Embryonic facial prominence (tissue), 1 donor: ENCODE data around the gene NTRK2.

Experiments used
- DNase-seq: peaks from one replicate; pipeline ENCODE4 v3.0.0-alpha.2; 2016; ENCODE audit errors: extremely low spot score

Gene NTRK2

DNA sequence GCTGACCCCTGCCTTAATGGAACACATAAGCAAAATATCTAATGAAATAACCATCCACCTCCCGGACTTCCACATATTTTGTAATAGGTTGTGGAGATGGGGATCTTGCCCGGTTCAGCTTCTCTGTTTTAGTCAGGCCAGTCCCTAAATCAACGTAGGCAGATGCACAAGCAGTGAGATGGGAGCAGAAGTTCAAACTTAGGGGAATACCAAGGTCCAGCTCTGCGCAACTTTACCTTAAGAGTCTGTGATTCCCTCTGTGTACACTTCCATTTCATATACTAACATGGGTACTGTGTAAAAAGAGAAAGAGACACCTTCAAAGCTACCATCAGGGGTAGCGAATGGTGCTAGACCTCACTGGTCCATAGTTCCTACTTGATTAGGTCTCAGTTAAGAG lies 110.9 kb downstream of the NTRK2 start:
- DNase-seq: no peak

DNA sequence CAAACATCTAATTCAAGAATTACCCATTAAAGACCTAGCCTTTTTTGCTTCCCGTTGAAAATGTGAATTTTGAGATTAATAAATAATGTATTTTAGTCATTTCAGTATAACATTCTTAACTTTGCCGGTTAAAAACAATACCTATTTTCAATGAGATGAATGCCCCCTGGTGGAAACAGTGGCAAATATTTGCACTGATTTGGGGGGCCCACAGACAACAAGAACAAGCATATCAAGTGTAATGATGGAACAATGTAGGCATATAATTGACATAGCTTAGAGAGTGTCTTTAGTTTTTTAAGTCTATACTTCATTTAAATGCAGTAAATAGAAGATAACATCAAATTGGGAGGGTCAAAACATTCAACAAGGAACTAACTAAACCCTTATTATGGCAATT lies 111.9 kb downstream of the NTRK2 start:
- no peak for DNase-seq

DNA sequence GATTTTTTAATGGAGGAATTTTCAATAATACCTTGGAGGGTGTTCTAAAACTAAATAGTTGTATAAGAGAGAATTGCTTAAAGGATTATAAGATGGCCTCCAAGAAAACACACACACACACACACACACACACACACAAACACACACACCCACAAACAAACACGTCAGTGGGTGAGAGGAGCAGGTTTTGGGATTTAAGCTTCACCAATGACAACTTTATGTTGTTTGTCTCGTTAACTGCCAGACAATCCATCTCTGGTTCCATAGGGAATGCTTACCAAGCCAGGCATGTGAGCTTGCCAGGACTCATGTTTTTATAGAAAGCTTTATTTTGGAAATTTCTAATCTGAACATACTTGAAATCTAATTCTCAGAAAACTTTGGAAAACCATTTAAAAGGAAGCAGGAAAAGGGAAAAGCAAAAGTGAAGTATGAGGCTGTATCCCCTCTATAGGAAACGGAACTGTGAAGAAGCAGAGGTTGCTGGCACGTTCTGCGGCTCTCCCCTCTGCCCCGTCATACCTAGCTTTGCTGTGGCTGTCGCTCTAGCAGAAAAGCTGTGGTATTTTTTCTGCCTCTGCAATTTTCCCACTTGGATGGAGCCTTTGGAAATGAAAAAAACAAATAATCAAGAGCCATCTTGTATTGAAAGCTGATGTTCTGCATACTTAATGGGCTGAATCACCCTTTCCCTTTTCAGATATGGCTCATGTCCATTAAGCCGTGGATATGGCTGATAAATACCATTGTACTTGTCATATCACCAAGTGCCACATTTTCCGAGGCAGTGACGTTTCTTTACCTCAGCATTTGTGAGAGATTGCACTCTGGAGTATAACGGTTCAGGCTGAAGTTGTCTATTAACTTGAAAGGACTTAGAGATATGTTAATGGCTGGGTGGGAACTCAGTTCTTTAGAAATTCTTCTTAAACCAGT lies 112.7 kb downstream of the NTRK2 start:
- DNase-seq: no peak

DNA sequence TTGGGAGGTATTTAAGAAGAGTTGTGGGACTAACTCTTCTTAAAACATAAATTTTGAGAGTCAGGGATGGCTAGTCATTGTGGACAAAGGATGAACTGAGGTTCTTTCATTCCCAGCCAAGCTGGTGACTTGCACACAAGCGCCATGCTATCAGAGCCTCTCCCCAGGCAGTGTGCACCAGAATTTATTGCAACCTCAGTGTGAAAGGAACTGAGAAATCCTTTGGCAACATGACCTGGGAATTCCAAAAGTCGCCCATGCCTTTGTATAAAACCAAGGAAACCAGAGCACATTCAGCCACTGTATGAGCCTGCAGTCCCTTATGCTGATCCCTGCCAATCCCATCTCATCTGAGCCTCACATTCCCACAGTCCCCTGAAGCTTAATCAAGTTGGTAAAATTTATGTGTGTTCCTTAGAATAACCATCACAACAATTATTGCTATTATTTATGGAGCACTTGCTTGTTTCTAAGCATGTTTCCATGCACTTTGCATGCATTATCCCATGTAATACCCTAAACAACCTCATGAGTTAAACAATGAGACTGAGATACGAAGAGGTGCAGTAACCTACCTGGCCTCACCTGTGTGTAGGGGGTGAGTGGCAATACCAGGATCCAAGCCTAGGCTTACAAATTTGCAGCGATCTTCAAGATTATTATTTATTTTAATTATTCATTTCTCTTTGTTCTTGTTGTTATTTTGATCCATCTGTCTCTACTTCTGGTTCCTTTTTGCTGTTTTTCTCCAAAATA lies 116.4 kb downstream of the NTRK2 start:
- DNase-seq: no peak

DNA sequence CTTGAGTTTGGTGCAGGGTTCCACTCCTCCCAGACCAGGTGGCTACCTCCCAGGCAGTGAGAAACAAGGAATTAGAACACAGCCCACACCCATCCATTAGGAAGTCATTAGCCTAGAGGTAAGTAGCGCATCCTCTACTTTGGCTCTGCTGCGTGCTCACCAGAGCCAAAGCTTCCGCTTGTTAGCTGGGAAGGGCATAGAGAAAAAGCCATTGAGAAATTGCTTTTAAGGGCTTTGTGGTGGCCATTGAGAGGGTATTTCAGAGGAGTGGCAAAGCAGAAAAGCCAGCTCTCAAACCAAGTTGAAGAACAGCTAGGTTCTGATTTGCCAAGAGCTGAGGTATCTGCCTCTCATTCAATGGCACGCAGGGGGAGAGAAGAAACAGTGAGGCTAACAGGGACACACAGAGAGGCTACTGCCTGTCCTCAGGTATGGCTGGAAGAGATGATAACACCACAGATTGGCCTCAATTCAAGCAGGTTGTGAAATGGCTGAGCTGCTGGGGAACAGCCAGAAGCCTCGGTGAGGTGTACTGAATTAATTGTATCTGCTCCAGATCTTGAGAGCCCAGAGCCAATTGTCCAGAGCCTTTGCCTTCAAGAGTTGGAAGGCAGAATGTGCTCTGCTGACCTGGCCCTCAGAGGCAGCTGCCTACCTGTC lies 119.4 kb downstream of the NTRK2 start:
- DNase-seq: no peak

DNA sequence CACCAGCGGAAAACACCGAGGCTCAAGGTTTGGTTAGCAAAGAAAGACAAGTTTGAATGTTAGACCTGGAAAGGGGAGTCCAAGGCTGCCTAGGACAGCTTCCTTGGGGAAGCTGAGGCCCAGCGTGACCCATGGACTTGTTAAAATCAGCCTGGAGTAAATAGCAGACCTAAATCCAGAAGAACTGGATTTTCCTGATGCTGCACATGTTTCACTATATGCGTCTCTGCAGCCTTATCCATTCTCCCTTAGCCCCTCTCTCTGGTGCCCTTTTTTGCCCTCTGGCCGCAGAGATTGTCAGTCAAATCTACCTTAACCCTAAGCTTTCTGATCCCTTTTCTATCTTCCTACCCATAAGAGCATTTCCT lies 119.9 kb downstream of the NTRK2 start:
- no peak for DNase-seq

DNA sequence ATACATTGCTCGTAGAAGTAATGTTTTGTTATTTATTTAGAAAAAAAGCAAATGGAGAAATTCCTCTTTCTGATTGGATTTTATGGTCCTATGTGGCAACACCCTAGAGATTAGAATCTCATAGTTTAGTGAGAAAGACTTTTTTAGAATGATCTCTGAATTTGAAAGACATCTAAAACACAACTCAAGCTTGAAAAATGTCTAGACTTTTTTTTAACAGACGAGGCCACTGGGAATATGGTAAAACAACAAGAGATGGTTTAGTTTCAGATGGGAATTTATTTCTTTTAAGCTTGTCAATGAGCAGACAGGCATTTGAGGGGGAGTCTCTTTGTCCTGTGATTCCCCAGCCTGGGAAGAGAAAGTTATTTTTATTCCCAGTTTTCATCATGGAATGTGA lies 122.1 kb downstream of the NTRK2 start:
- DNase-seq: no peak

DNA sequence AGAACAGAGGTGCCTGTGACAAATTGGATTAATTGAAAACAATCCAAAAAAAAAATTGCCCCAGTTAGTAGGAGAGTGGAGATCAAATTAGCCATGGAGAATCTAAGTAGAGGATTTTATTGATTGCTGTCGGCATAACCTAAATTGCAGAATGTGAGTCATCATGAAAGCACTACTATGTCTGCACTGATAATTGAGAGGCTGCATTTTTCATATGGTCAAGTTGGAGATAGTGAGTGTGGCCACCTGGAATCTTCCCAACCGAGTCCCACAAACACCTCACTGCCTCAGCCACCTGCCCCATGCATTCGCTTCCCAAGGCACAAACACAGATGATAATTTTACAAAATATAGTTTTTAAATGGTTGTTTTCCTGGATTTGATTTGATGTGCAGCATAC lies 123.7 kb downstream of the NTRK2 start:
- DNase-seq: no peak

DNA sequence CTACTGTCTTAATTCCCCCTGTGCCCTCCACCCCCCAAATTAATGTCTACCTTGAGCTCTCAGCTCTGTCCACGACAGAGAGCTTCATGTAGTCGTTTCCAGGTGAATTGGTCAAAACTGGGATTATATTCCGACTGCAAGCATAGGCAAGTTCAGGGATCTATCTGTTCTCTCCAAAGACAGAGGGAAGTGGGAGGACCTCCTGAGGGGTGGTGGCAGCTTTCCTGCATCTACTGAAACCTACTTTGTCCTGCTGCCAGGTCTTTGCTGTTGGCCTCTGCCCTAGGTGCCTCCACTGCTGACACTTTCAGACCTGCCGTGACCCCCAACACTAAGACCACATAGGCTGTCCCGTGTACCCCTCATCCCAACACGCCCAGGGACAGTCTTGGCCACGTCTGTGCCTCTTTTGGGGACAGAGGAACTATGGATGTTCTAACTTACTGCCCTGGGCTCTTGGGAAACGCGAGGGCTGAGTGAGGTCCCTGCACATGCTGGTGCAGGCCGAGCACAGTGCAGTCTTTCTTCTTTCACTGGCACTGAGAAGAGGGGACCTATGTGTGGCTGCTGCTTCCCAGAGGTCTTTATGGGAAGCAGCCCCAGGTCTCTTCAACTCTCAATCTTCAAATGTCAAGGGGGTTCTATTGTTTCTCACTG lies 125.6 kb downstream of the NTRK2 start:
- DNase-seq: no peak

DNA sequence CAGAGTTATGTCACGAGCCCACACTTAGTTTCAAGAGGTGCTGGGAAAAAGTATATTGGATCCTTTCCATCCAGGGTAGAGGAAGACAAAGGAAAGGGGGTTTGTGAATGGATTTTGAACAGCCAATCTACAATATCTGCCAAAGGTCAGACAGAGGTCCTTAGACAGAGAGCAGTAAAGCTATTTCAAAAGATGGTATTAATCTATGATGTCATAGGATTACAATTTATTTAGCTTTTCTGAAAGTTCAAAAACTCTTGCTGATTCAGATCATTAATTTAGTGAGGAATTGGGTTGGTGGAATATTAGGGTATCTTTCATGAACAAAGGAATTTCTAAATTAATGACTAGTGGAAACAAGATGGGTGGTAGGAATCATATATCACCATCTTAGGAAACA lies 126.9 kb downstream of the NTRK2 start:
- DNase-seq: no peak

DNA sequence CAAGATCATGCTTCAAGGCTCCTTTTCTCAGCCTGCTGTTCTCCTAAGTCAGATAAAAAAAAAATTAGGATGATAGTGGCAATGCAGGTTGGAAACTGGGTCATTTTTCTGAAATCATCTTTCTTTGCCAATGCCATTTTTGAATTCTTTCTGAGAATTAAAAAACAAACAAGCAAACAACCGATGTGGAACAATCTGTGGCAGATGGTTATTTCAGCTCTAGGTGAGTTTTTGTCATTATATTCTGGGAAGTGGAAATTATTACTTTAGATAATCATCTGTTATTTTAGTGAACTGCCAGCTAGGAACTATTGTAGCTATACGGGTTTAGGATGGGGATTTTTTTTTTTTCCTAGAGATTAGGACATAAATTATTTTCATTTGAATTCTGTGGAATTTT lies 129.7 kb downstream of the NTRK2 start:
- DNase-seq: no peak

DNA sequence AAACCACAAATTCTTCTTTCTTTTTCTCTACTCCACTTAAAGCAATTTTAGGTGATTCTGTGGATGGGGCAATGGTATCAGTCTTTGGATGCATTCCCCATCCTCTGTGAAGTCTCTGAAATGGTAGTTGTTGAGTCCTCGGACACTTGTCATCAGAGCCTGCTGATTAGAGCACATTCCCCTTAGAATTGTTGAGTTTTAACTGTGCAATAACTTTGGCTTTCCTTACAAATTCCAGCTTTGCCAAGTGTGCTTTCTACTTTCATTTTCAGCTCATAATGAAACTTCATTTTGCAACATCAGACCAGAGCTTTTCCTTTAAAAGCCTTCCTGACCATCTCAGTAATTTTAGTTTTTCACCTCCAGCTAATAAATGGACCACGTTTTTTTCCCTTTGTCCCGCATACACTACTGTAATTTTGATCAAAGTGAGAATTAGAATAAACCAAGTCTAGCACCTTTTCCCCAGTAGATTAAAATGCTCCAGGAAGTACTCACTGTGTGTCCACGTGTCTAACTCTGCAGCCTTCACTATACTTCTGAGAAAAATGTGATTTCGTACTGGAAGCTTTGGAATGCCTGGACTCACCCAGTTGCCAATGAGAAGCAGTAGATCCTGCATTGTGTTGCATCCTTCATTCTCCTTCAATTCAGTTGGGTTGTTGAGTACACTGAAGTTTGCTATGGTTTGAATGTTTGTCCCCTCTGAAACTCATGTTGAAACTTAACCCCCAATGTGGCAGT lies 135.6 kb downstream of the NTRK2 start:
- DNase-seq: no peak

DNA sequence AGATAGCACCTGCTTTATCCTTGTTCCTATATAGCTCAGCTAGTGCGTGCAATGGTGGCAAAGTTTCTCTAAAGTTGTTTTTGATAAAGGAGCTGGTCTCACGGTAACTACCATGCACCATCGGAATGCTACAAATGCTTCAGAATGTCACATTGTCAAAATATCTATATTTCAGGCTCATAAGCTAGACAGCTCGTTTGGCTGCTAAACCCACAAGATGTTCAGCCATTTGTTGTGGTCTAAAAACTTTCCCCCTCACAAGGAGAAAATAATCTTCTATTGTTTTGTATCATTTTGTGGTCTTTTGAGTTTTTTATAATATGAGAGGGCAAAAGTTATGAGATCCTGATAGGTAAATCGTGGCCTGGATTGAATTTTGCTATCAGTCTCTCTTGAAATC lies 137.9 kb downstream of the NTRK2 start:
- no peak for DNase-seq

DNA sequence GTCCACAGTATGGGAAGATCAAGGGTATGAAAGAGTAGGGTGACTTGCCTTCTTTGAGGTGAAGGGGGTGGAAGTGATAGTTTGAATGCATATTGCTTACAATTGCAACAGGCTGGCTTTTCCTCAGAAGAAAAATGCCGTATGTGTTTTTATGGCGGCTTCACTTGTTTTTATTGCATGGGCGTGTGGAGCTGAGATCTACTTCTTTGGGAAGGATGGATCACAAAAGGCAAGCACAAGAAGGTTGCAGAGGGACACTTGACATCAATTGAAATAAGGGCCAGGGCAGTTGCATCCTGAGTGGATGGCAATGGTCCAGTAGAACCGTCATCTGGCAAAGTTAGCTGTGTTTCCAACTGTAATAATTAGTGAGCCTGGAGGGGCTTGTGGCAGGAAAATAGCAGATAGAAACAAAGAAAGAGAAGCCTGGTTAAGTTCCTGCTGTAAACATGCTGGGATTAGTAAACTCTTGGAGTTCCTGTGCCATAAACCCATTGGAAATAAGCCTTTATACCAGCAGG lies 138.4 kb downstream of the NTRK2 start:
- no peak for DNase-seq

DNA sequence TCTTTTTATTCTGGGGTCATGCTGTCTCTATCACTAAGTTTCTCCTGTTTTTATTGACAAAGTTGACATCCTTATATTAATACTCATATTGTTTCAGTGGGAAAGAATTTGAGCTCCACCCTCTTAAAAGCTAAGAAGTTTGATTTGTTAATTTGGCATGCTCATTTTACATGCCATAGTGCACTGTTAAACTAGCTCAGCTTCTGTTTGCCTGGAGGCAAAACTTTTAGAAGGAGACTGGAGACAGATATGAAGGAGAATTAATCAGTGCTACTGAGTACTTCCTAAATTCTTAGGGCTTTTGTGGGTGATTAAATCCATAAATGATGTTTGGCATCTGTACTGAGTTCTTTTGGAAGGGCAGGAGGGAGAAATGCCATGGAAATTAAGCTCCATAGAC lies 138.9 kb downstream of the NTRK2 start:
- no peak for DNase-seq

DNA sequence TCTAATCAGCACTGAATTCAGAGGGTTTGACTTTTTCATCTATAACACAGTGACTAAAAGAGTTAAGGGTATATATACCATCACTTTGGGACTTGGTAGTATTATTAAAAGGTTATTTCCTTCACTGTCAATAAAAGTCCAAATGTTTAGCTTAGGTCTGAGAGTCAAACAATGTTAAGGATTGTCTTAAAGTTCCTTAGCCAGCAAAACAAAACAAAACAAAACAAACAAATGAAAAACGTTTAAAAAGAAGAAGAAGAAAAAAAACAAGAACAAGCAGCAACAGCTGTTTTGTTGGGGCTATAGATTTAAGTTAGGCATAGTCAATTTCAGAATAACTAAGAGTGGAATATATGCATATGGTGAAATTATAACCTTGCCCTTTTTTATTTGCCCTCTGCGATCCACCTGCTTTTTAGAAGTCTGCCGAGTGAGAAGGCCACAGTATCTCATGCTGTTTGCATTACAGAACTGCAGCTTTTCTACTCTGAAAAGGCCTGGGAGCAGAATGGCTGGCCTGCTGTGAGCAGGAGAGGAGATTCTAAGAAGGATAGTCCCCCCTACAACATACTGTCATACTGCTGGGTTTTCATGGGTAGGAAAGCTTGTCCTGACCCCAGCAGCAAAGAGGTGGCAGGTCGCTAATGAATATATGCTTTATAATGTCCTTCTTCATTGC lies 141.7 kb downstream of the NTRK2 start:
- DNase-seq: no peak

DNA sequence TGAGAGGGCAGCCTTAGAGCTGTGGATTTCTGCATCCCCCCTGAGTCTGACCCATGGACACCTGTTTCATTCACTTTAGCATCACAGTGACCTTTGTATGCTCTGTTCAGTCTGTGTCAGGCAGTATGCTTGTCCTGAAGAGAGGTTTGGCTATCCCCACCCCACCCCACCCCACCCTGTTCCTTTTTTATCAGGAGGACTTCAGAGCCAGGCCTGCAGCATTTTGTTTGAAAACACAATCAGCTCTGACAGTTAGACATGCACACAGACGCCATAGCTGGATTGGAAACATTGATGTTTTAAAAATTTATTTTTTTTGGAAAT lies 142.2 kb downstream of the NTRK2 start:
- DNase-seq: no peak

DNA sequence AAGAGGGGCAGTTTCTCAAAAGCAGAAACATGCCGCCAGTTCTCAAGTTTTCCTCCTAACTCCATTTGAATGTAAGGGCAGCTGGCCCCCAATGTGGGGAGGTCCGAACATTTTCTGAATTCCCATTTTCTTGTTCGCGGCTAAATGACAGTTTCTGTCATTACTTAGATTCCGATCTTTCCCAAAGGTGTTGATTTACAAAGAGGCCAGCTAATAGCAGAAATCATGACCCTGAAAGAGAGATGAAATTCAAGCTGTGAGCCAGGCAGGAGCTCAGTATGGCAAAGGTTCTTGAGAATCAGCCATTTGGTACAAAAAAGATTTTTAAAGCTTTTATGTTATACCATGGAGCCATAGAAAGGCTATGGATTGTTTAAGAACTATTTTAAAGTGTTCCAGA lies 142.8 kb downstream of the NTRK2 start:
- no peak for DNase-seq

DNA sequence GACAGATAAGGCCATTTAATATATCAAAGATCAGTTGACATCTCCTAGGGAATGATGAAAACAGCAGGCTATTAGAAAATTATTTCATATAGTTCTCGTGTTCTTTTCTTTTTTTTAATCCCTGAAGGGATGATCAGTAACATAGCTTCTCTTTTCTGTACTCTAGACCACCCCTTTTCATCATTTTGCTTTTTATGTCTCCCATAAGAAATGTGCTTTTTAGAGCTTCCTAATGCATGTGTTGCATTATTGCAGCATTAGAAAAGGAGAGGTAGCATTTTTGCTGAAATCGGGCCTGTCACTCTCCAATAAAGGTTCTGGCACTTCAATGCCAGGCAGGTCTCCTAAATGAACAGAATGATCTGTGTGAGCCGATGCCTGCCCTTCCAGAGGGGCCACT lies 143.3 kb downstream of the NTRK2 start:
- no peak for DNase-seq

DNA sequence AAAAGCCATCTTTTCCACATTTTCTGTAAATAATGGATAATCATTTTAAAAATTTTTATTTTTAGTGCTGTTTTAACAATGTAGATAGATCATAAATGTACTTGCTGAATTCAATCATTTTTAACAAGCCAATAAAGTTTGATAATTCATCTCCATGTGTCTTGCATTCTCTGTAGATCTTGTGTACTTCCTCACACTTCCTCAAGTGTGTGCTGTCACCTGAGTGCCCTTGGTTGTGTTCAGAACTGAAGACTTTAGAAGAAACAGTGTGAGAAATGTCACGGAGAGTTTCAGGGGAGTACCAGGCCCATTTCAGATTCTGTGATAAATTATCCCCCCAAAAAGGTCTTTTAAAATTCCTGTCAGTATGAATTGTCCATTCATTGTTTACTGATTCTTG lies 146.0 kb downstream of the NTRK2 start:
- DNase-seq: no peak

DNA sequence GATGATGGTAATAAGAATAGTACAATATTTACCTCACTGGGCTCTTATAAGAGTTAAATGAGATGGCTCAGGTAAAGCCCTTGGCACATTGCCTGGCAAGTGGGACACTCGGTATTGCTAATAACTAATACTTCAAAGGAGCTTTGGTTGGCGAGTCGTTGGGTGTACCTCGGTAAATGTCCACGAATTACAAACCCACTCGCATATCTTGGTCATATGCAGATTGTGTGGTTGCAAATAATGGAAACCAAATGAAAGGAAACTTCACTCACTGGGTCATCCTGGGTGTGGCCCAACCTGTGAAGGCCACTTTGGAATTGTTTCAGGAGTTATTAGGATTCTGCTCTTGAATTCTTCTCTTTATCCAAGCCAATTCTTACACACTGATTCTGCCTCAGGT lies 147.5 kb downstream of the NTRK2 start:
- no peak for DNase-seq
